Retinal pigment epithelial cell (primary cell): Measurements from ENCODE around the gene PDE8A.

Source experiments
- DNase-seq: peaks from one replicate; pipeline ENCODE4 v3.0.0-alpha.2; 2010; ENCODE audit warnings: low read depth
- H3K4me3 ChIP-seq: 2 replicates; pipeline ENCODE4 v1.5.1; 2011; ENCODE audit warnings: mild to moderate bottlenecking, low read length, control low read depth, moderate library complexity
- TF ChIP-seq, protein P1 (sequence below): conservative IDR thresholded peaks from 2 replicates; pipeline ENCODE4 v1.5.1; 2011; ENCODE audit warnings: low read depth, low read length, control low read depth, inconsistent platforms

PDE8A gene

DNA sequence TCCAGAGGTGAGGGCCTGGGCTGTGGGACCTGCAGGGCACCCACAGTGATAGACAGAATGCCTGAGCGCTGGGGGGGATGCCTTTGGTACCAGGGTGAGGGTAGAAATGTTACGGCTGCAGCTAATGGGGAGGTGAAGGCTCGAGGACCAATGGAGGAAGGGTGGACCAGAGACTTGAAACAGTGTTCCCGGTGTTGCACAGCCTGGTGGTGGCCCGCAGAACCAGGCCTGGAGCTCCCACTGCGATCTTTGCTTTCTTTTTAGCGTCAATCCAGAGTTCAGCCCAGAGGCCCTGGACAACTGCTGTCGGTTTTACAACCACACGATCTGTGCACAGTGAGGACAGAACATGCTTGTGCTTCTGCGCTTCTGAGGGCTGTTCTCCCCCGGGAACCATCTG is 36.8 kb upstream of the PDE8A start:
- no peak for DNase-seq
- no peak overlapping the region for H3K4me3 ChIP-seq
- TF ChIP-seq, protein P1, sequence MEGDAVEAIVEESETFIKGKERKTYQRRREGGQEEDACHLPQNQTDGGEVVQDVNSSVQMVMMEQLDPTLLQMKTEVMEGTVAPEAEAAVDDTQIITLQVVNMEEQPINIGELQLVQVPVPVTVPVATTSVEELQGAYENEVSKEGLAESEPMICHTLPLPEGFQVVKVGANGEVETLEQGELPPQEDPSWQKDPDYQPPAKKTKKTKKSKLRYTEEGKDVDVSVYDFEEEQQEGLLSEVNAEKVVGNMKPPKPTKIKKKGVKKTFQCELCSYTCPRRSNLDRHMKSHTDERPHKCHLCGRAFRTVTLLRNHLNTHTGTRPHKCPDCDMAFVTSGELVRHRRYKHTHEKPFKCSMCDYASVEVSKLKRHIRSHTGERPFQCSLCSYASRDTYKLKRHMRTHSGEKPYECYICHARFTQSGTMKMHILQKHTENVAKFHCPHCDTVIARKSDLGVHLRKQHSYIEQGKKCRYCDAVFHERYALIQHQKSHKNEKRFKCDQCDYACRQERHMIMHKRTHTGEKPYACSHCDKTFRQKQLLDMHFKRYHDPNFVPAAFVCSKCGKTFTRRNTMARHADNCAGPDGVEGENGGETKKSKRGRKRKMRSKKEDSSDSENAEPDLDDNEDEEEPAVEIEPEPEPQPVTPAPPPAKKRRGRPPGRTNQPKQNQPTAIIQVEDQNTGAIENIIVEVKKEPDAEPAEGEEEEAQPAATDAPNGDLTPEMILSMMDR: no peak

DNA sequence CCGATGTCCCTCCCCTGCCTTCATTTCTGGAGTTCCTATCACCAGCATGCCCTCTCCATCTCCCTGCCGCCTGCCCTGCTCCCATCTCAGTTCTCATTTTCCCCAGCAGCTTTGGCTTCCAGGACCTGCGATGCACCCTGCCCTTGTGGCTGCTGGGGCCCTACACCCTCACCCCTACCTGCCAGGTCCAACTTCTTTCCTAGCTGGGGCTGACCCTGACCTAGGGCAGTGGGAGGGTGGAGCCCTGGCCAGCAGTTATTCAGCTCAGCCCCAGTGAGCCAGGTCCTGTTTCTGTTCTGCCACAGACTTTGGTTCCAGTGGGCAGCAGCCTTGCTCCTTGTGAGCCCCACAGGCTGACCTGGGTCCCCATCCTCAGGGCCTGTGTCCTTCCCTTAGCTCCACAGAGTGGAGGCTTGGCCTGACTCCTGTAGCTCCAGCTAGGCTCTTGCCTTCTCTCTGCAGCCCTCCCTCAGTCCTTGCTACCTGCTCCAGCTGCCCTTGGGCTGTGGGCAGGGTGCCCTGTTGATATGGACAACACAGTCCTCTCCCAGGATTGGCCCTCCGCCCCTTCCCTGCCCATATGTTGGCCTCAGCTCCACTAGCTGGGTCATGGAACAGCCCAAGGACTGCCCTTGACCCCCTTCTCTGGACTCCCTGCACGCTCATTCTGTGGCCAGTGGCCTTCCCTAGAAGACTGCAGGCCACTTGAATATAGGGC is 34.7 kb upstream of the PDE8A start:
- no peak for DNase-seq
- TF ChIP-seq, protein P1: no peak
- no peak overlapping the region for H3K4me3 ChIP-seq

DNA sequence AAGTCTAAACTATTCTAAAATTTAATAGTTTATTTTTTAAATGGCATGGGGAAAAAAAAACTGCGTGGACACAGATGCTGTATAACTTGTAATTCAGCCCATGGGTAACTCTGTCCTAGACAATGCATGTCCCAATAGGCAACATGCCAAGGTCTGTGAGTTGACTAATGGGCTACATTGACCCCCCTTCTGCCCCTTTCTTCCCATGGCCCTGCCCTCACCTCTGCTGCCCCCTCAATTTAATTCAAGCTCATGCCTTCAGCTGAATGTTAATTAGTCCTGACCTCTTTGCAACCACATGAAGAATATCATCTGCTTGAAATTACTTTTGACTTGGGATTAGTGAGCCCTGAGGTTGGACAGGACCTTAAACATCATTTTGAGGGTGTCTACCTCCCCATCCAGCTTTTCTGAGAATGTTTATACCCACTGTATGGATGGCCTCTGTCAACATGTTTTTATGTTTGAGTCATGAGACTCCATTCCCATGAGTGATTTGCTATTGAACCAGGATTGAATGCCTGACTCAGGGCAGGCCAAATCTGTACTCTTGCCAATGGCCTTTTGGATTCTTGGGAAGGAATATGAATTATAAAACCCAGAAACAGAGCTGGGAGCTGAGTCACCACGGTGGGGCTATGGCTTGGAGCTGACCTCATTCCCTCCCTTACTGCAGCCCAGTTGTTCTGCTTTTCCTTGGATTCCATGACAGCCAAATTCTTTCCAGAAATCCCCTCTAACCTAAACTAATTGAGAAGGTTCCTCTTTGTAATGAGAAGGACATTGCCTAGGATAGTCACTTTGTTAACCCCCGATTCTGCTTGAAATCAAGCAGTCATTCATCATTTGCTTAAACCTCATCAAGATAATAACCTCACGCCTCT is 33.5 kb upstream of the PDE8A start:
- no peak overlapping the region for H3K4me3 ChIP-seq
- TF ChIP-seq, protein P1: no peak
- DNase-seq: peak; percentile 71

DNA sequence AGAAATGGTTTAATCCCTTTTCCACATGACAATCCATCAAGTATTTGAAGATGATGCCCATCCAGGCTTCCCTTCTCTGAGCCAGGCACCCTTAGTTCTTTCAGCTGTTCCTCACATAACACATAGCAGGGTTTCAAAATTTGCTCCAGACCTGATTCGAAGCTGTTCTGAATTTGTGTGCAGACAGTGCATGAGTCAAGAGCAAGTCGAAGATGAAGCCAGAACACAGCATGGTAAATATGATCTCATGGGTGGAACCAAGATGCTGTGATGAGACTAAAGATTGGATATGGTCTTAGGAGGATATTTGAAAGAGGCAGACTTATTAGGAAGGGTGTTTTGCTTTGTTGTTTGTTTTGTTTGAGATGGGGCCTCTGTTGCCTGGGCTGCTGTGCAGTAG is 32.6 kb upstream of the PDE8A start:
- TF ChIP-seq, protein P1: no peak
- no peak for DNase-seq
- no peak overlapping the region for H3K4me3 ChIP-seq

DNA sequence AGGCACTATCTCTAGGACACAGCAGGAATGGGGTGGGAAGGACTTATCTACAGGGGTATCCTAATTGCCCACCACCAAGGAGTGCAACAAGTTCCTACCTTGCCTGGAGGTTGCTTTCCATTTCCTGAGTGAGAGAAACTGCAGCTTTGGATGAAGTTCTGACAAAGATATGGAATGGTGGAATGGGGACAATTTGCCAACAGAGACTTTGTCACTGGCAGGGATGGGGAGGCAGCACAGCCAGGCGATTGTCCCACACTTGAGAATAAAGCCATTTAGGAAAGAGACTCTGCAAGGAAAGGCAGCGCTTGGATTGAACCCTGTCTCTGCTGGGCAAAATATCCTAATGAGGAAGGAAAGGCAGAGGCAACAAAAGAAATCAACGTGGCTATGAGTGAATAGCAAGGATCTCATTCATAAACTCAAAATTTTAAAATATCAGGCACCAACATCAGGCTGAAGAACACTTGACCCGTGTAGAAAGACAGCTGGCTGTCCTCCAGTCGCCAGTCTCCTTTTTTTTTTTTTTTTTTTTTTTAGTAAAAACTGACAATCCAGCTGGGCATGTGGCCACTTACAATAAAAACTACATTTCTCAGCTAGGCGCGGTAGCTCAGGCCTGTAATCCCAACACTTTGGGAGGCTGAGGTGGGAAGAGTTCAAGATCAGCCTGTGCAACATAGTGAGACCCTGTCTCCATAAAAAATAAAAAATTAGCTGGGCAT is 31.6 kb upstream of the PDE8A start:
- TF ChIP-seq, protein P1: no peak
- DNase-seq: no peak
- no peak overlapping the region for H3K4me3 ChIP-seq

DNA sequence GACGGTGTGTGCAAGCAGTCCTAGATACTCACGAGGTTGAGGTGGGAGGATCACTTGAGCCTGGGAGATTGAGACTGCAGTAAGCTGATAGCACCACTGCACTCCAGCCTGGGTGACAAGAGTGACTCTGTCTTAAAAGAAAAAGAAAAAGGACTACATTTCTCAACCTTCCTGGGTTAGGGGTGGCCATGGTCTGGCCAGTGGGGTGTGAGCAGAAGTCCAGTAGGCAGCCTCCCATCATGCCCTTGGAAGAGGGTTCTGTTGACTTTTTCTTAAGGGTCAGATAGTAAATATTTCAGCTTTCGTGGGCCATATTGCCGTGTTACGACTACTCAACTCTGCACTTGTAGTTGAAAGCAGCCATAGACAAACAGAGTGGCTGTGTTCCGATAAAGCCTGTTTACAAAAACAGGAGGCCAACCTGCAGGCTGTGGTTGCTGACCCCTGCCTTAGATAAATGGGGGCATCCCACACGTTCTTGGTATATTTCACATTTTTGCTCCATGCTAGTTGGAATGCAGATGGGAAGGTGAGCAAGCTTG is 31.0 kb upstream of the PDE8A start:
- no peak for DNase-seq
- no peak overlapping the region for H3K4me3 ChIP-seq
- TF ChIP-seq, protein P1: no peak
